Vagina (tissue), 2 donors: ENCODE measurements around the gene ERCC4. TPM values are rescaled to one million over a fixed set of nuclear protein-coding genes. Genes with fewer than 3 reads are reported as not detected.

ENCODE experiments used
- DNase-seq, 2 donors: peaks; one replicate each; pipeline ENCODE4 v3.0.0-alpha.2; 2017; ENCODE audit errors: extremely low spot score in 2 of 2
- H3K27ac ChIP-seq: fragments of 200-600 bp; sonication (generic); one replicate; pipeline ENCODE4 v1.5.1; 2019
- H3K27me3 ChIP-seq: fragments of 200-600 bp; sonication (generic); one replicate; pipeline ENCODE4 v1.5.1; 2019
- H3K36me3 ChIP-seq, 2 donors: fragments of 200-600 bp; sonication (generic); one replicate each; pipeline ENCODE4 v1.5.1; 2017 to 2019
- H3K4me1 ChIP-seq: fragments of 200-600 bp; sonication (generic); one replicate; pipeline ENCODE4 v1.5.1; 2019
- H3K4me3 ChIP-seq, 2 donors: fragments of 200-600 bp; sonication (generic); 1 replicate in 1 of 2; 2 replicates in 1 of 2; pipeline ENCODE4 v1.5.1; 2016 to 2019
- H3K9me3 ChIP-seq: fragments of 200-600 bp; sonication (generic); one replicate; pipeline ENCODE4 v1.5.1; 2019
- CTCF ChIP-seq, 3 experiments: fragments of 450-650 bp in 2 of 3; fragments of 200-600 bp in 1 of 3; sonication (generic) in 1 of 3; IDR thresholded peaks; one replicate each; pipeline ENCODE4 v1.5.1; 2017 to 2019; ENCODE audit warnings: antibody characterized with exemption in 3 of 3, mild to moderate bottlenecking in 2 of 3, moderate library complexity in 2 of 3
- POLR2A ChIP-seq, 2 donors: fragments of 450-650 bp; IDR thresholded peaks; one replicate each; pipeline ENCODE4 v1.6.1; 2017; ENCODE audit warnings: antibody characterized with exemption in 2 of 2, mild to moderate bottlenecking in 2 of 2, moderate library complexity in 2 of 2
- POLR2AphosphoS5 ChIP-seq, 2 donors: sonication (generic); formaldehyde crosslinking; IDR thresholded peaks; one replicate each; pipeline ENCODE4 v1.9.0; 2017; ENCODE audit warnings: antibody characterized with exemption in 2 of 2, mild to moderate bottlenecking in 2 of 2, low read depth in 1 of 2; ENCODE audit not compliant: insufficient read depth in 1 of 2
- intact Hi-C: fragments of 100-400 bp; cut with DNase I; formaldehyde crosslinking; loops from one replicate; pipeline ENCODE4 v1.15.1; 2023
- total RNA-seq: library from RNA; depleted of rRNA; stranded (reverse); fragments of >200 nt; gene quantifications from one replicate; pipeline ENCODE4 v1.2.3, GENCODE V29; 2016

ERCC4 gene
- total RNA-seq, 1 donor from 2014 or later = 8.6 TPM

DNA sequence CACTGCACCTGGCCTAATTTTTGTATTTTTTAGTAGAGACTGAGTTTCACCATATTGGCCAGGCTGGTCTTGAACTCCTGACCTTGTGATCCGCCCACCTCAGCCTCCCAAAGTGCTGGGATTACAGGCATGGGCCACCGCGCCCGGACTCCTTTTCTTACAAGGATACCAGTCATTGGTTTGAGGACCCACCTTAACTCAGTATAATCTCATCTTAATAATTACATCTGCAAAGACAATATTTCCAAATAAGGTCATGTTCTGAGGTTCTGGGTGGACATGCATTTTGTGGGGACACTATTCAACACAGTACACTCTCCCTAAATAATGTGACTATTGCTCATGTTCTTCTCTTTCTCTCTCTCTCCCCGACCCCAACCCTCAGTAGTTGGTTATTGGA lies 63.7 kb downstream of the ERCC4 start:
- Histone ChIP-seq H3K27me3 (no peaks in the 10 kb centered on the region), H3K9me3 (no peaks in the 10 kb centered on the region), H3K4me3 (no peak overlapping the region), H3K36me3 (no peaks in the 10 kb centered on the region), H3K27ac (no peak overlapping the region), H3K4me1 (no peaks in the 10 kb centered on the region)
- TF ChIP-seq POLR2A (IDR thresholded peaks at IDR 0.05) (no peak), POLR2AphosphoS5 (IDR thresholded peaks at IDR 0.05; ENCODE audit: insufficient read depth in 1 of 2, low read depth in 1 of 2) (no peak), CTCF (IDR thresholded peaks at IDR 0.05) (no peak)
- no peak for DNase-seq
- intact Hi-C loops = no loop called here

DNA sequence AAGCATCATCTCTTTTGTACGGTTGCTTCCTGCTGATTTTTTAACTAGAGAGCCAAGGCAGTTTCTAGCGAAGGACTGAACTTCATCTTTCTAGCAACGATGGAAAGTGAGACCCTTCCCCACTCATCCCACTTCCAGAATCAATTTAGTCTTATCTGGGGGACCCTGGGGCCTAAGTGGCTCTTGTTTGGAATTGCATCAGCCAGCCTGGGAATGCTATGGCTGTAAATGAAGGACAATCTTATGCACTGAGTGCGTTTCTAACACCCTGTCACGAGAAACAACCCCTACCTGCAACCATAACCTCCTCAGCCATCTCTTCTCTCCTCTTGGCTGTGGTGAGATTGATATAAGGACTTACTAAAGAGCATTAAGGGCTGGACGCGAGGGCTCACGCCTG lies 64.8 kb downstream of the ERCC4 start:
- no peaks in the 10 kb centered on the region for H3K9me3 ChIP-seq
- intact Hi-C loops = no loop called here
- H3K36me3 ChIP-seq = no peaks in the 10 kb centered on the region
- no peaks in the 10 kb centered on the region for H3K27me3 ChIP-seq
- no peak for DNase-seq
- no peak overlapping the region for H3K4me3 ChIP-seq
- TF ChIP-seq POLR2A (IDR thresholded peaks at IDR 0.05) (no peak), CTCF (IDR thresholded peaks at IDR 0.05) (no peak), POLR2AphosphoS5 (IDR thresholded peaks at IDR 0.05; ENCODE audit: insufficient read depth in 1 of 2, low read depth in 1 of 2) (no peak)
- H3K27ac ChIP-seq = no peak overlapping the region
- H3K4me1 ChIP-seq = no peaks in the 10 kb centered on the region

- intact Hi-C loops = no loop called here
- no peak overlapping the region for H3K4me3 ChIP-seq
- TF ChIP-seq POLR2A (IDR thresholded peaks at IDR 0.05) = no peak
- TF ChIP-seq CTCF (IDR thresholded peaks at IDR 0.05) = no peak
- no peak for TF ChIP-seq POLR2AphosphoS5 (IDR thresholded peaks at IDR 0.05; ENCODE audit: insufficient read depth in 1 of 2, low read depth in 1 of 2)
- H3K27me3 ChIP-seq = no peaks in the 10 kb centered on the region
- H3K27ac ChIP-seq = no peak overlapping the region
- no peaks in the 10 kb centered on the region for H3K36me3 ChIP-seq
- H3K9me3 ChIP-seq = no peaks in the 10 kb centered on the region
- H3K4me1 ChIP-seq = no peaks in the 10 kb centered on the region
- DNase-seq = no peak
Observed at GRCh38 chr16:13988038-13988437, 68.1 kb downstream of the ERCC4 start.

DNA sequence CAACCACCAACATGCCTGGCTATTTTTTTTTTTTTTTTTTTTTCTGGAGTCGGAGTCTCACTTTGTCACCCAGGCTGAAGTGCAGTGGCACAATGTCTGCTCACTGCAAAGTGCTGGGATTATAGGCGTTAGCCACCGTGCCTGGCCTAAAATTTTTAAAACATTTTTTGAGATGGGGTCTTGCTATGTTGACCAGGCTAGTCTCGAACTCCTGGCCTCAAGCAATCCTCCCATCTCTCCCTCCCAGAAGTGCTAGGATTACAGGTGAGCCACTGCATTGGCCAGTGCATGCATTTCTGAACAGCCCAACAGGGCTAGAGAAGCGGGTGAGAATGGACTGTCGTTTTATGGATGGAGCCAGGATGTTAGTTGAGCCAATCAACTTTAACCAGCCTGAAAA lies 72.4 kb downstream of the ERCC4 start:
- H3K9me3 ChIP-seq = no peaks in the 10 kb centered on the region
- H3K4me1 ChIP-seq = no peaks in the 10 kb centered on the region
- H3K36me3 ChIP-seq = no peaks in the 10 kb centered on the region
- no peak overlapping the region for H3K4me3 ChIP-seq
- intact Hi-C loops = no loop called here
- no peak overlapping the region for H3K27ac ChIP-seq
- no peaks in the 10 kb centered on the region for H3K27me3 ChIP-seq
- peak in 1 of 2 donors; percentile 61 for DNase-seq
- TF ChIP-seq POLR2AphosphoS5 (IDR thresholded peaks at IDR 0.05; ENCODE audit: insufficient read depth in 1 of 2, low read depth in 1 of 2) = no peak
- TF ChIP-seq CTCF (IDR thresholded peaks at IDR 0.05) = no peak
- no peak for TF ChIP-seq POLR2A (IDR thresholded peaks at IDR 0.05)

DNA sequence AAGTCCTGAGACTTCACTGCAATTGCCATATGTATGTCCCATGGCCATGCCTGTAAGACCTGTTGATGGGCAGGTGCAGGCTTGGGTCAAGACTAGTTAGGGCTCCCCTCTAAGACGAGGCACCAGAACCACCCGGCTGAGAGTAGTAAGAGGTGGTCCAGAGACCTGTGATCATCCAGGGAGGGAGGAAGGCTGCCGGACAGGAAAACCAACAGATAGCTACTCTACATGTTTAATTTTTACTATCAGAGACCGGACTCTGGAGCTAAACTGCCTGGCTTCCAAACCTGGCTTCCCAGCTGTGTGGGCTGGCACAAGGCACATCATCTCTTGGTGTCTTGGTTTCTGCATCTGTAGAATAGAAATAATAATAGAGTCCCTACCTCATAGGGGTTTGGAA lies 73.0 kb downstream of the ERCC4 start:
- TF ChIP-seq POLR2AphosphoS5 (IDR thresholded peaks at IDR 0.05; ENCODE audit: insufficient read depth in 1 of 2, low read depth in 1 of 2) (no peak), CTCF (IDR thresholded peaks at IDR 0.05) (no peak), POLR2A (IDR thresholded peaks at IDR 0.05) (no peak)
- peak in 1 of 2 donors; percentile 46 for DNase-seq
- Histone ChIP-seq H3K4me1 (no peaks in the 10 kb centered on the region), H3K27ac (no peak overlapping the region), H3K4me3 (no peak overlapping the region), H3K27me3 (no peaks in the 10 kb centered on the region), H3K36me3 (no peaks in the 10 kb centered on the region), H3K9me3 (no peaks in the 10 kb centered on the region)
- intact Hi-C loops = no loop called here
